ENCODE measurements around the gene NXPE3. TPM values are rescaled to one million over a fixed set of nuclear protein-coding genes. Genes with fewer than 3 reads are reported as not detected.
A peak's percentile ranks its signal among the peaks of the same experiment; 100 is the strongest.

The NXPE3 gene
- total and polyA plus RNA-seq, 10 of the 15 experiments (the other 5 are each of a cell fraction or from before 2014, with no cell fraction given) = 2.0 to 8.7 (median 5.2) TPM

DNA sequence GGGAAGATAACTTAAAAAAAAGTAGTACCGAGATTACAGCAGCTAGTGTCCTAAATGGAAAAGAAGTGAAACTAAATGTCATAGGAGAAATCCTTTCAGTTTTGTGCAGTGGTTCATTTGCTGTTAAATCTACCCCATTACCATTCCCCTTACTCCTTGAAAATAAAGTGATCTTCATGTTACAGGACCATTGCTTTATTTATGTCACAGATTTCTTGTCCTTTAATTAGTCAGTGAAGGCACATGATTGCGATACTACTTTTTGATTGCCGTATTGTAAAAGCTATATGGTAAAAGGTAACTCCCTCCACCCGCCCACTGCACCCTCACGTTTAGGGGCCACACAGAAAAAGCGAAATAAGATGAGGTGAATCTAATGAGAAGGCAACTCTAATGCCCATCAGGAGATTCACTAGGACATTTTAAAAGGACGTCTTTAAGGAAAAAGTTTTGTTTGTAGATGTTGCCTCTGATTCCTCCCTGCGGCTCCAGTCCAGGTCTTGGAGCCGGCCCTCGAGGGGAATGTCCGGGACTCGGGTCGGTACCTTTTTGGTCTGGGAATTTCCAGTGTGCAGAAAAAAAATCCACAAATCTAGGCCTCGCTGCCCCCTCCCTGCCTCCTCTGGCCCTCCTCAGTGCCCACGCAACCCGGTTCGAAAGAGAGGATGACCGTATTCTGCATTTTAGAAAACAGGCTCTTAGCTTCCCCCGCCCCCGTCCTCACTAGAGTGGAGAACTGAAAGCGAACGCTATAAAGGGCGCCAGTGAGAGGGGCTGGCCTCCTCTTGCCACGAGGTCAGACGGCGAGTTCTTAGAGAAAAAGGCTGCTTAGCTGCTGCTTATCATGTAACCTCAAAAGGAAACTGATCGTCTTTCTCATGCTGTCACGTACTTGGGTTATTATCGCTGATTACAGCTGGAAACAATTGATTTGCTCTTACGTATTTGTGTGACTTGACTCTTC lies 48.5 kb downstream of the NXPE3 start (continued):
- TF ChIP-seq IRF4 (IDR thresholded peaks at IDR 0.05; ENCODE audit: low read depth, low read length) = peak; percentile 65; the same call in 1 of the 2 replicates
- TF ChIP-seq POLR2A (IDR thresholded peaks at IDR 0.05; ENCODE audit: low read depth, low read length) = peak; percentile 92
- TF ChIP-seq NFIC (IDR thresholded peaks at IDR 0.05; ENCODE audit: low read depth, low read length) = peak; percentile 87
- TF ChIP-seq JUNB (IDR thresholded peaks at IDR 0.05) = no peak; the same call in 1 of the 2 replicates
- TF ChIP-seq, protein P1, sequence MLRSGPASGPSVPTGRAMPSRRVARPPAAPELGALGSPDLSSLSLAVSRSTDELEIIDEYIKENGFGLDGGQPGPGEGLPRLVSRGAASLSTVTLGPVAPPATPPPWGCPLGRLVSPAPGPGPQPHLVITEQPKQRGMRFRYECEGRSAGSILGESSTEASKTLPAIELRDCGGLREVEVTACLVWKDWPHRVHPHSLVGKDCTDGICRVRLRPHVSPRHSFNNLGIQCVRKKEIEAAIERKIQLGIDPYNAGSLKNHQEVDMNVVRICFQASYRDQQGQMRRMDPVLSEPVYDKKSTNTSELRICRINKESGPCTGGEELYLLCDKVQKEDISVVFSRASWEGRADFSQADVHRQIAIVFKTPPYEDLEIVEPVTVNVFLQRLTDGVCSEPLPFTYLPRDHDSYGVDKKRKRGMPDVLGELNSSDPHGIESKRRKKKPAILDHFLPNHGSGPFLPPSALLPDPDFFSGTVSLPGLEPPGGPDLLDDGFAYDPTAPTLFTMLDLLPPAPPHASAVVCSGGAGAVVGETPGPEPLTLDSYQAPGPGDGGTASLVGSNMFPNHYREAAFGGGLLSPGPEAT (IDR thresholded peaks at IDR 0.05; ENCODE audit: low read depth) = peak; percentile 99
- TF ChIP-seq, protein P2, sequence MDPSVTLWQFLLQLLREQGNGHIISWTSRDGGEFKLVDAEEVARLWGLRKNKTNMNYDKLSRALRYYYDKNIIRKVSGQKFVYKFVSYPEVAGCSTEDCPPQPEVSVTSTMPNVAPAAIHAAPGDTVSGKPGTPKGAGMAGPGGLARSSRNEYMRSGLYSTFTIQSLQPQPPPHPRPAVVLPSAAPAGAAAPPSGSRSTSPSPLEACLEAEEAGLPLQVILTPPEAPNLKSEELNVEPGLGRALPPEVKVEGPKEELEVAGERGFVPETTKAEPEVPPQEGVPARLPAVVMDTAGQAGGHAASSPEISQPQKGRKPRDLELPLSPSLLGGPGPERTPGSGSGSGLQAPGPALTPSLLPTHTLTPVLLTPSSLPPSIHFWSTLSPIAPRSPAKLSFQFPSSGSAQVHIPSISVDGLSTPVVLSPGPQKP (IDR thresholded peaks at IDR 0.05; ENCODE audit: low read depth, low read length) = no peak
- TF ChIP-seq, protein P3, sequence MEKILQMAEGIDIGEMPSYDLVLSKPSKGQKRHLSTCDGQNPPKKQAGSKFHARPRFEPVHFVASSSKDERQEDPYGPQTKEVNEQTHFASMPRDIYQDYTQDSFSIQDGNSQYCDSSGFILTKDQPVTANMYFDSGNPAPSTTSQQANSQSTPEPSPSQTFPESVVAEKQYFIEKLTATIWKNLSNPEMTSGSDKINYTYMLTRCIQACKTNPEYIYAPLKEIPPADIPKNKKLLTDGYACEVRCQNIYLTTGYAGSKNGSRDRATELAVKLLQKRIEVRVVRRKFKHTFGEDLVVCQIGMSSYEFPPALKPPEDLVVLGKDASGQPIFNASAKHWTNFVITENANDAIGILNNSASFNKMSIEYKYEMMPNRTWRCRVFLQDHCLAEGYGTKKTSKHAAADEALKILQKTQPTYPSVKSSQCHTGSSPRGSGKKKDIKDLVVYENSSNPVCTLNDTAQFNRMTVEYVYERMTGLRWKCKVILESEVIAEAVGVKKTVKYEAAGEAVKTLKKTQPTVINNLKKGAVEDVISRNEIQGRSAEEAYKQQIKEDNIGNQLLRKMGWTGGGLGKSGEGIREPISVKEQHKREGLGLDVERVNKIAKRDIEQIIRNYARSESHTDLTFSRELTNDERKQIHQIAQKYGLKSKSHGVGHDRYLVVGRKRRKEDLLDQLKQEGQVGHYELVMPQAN (conservative IDR thresholded peaks at IDR 0.05) = no peak
- TF ChIP-seq, protein P4, sequence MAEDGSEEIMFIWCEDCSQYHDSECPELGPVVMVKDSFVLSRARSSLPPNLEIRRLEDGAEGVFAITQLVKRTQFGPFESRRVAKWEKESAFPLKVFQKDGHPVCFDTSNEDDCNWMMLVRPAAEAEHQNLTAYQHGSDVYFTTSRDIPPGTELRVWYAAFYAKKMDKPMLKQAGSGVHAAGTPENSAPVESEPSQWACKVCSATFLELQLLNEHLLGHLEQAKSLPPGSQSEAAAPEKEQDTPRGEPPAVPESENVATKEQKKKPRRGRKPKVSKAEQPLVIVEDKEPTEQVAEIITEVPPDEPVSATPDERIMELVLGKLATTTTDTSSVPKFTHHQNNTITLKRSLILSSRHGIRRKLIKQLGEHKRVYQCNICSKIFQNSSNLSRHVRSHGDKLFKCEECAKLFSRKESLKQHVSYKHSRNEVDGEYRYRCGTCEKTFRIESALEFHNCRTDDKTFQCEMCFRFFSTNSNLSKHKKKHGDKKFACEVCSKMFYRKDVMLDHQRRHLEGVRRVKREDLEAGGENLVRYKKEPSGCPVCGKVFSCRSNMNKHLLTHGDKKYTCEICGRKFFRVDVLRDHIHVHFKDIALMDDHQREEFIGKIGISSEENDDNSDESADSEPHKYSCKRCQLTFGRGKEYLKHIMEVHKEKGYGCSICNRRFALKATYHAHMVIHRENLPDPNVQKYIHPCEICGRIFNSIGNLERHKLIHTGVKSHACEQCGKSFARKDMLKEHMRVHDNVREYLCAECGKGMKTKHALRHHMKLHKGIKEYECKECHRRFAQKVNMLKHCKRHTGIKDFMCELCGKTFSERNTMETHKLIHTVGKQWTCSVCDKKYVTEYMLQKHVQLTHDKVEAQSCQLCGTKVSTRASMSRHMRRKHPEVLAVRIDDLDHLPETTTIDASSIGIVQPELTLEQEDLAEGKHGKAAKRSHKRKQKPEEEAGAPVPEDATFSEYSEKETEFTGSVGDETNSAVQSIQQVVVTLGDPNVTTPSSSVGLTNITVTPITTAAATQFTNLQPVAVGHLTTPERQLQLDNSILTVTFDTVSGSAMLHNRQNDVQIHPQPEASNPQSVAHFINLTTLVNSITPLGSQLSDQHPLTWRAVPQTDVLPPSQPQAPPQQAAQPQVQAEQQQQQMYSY (CRISPR knock-in tag; IDR thresholded peaks at IDR 0.05) = no peak
- peak; percentile 19; the same call in 1 of the 2 replicates for TF ChIP-seq BMI1 (IDR thresholded peaks at IDR 0.05; ENCODE audit: borderline replicate concordance)
- TF ChIP-seq NR2C1 (IDR thresholded peaks at IDR 0.05) = no peak
- TF ChIP-seq, protein P5, sequence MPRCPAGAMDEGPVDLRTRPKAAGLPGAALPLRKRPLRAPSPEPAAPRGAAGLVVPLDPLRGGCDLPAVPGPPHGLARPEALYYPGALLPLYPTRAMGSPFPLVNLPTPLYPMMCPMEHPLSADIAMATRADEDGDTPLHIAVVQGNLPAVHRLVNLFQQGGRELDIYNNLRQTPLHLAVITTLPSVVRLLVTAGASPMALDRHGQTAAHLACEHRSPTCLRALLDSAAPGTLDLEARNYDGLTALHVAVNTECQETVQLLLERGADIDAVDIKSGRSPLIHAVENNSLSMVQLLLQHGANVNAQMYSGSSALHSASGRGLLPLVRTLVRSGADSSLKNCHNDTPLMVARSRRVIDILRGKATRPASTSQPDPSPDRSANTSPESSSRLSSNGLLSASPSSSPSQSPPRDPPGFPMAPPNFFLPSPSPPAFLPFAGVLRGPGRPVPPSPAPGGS (IDR thresholded peaks at IDR 0.05; ENCODE audit: borderline replicate concordance, insufficient read depth, low read depth, low read length, poor library complexity, severe bottlenecking) = peak; percentile 81
- TF ChIP-seq NFYA (IDR thresholded peaks at IDR 0.05; ENCODE audit: borderline replicate concordance, low read depth, low read length) = no peak
- TF ChIP-seq ZNF384 (IDR thresholded peaks at IDR 0.05; ENCODE audit: borderline replicate concordance, low read depth, low read length) = peak; percentile 79
- TF ChIP-seq TCF12 (IDR thresholded peaks at IDR 0.05; ENCODE audit: low read depth, low read length) = peak; percentile 33; the same call in 1 of the 2 replicates
- TF ChIP-seq FOXM1 (IDR thresholded peaks at IDR 0.05; ENCODE audit: low read depth, low read length) = peak; percentile 92
- no peak for TF ChIP-seq FOXK2 (IDR thresholded peaks at IDR 0.05)
- TF ChIP-seq ESRRA (IDR thresholded peaks at IDR 0.05; ENCODE audit: low read length) = no peak
